Panc1 (cell line): ENCODE data around the gene TRIM8. TPM values are rescaled to one million over a fixed set of nuclear protein-coding genes. Genes with fewer than 3 reads are reported as not detected.

Experiments used
- ATAC-seq: fragments of 200-7000 bp; cut with Tn5 transposase; 2 replicates; pipeline ENCODE4 v1.9.1; 2020; ENCODE audit warnings: mild to moderate bottlenecking, moderate library complexity
- BruUV-seq: library from RNA; stranded (reverse); fragments of 400-500 nt; replicated peaks from 2 replicates; lab custom pipeline; 2021; lab: Mats Ljungman, UMichigan
- CTCF ChIA-PET: fragments of 300-600 bp; sonication (Branson Sonifier 250); formaldehyde crosslinking; loops from one replicate; lab custom pipeline; 2022; ENCODE audit warnings: antibody characterized with exemption; lab: Charles Lee
- POLR2A ChIA-PET: fragments of 300-600 bp; sonication (Branson Sonifier 250); formaldehyde crosslinking; loops from one replicate; lab custom pipeline; 2022; ENCODE audit warnings: antibody characterized with exemption; lab: Charles Lee
- DNase-seq: peaks from one replicate; pipeline ENCODE4 v3.0.0-alpha.2; 2010; ENCODE audit warnings: low read depth, low spot score
- H3K27ac ChIP-seq: 2 replicates; pipeline ENCODE4 v1.5.1; 2011; ENCODE audit warnings: mild to moderate bottlenecking, low read length, inconsistent platforms
- H3K27me3 ChIP-seq: fragments of 200-500 bp; sonication (Bioruptor generic); 2 replicates; pipeline ENCODE4 v1.6.0; 2014; ENCODE audit warnings: low read length, inconsistent platforms; ENCODE audit not compliant: control insufficient read depth, insufficient read depth
- H3K36me3 ChIP-seq: fragments of 200-500 bp; sonication (Bioruptor generic); 2 replicates; pipeline ENCODE4 v1.5.1; 2014; ENCODE audit warnings: inconsistent platforms, mild to moderate bottlenecking, low read length, moderate library complexity; ENCODE audit not compliant: control insufficient read depth, insufficient read depth
- H3K4me1 ChIP-seq: 2 replicates; pipeline ENCODE4 v1.5.1; 2011; ENCODE audit warnings: inconsistent platforms, mild to moderate bottlenecking, low read length, moderate library complexity; ENCODE audit not compliant: control insufficient read depth, insufficient read depth
- H3K4me3 ChIP-seq, 2 experiments: 2 replicates each; pipeline ENCODE4 v1.5.1; 2011 to 2012; ENCODE audit warnings: low read depth in 2 of 2, low read length in 2 of 2, mild to moderate bottlenecking in 2 of 2, inconsistent platforms in 1 of 2, moderate library complexity in 1 of 2
- H3K9me3 ChIP-seq: fragments of 200-500 bp; sonication (Bioruptor generic); 2 replicates; pipeline ENCODE4 v1.5.1; 2014; ENCODE audit warnings: low read depth, mild to moderate bottlenecking, inconsistent platforms, low read length, moderate library complexity; ENCODE audit not compliant: control insufficient read depth, insufficient read depth
- CTCF ChIP-seq: fragments of 450-650 bp; IDR thresholded peaks from 2 replicates; pipeline ENCODE4 v1.5.1; 2017; ENCODE audit warnings: mild to moderate bottlenecking
- POLR2AphosphoS5 ChIP-seq: IDR thresholded peaks from 2 replicates; pipeline ENCODE4 v1.6.1; 2012; ENCODE audit warnings: mild to moderate bottlenecking, low read depth, low read length, moderate library complexity
- REST ChIP-seq, 2 experiments: IDR thresholded peaks; 2 replicates each; pipeline ENCODE4 v1.6.1; 2011 to 2012; ENCODE audit warnings: low read depth in 2 of 2, control low read depth in 1 of 2, low read length in 1 of 2, mild to moderate bottlenecking in 1 of 2, moderate library complexity in 1 of 2; ENCODE audit not compliant: insufficient read depth in 1 of 2
- SIN3A ChIP-seq: IDR thresholded peaks from 2 replicates; pipeline ENCODE4 v1.6.1; 2012; ENCODE audit warnings: low read depth, mild to moderate bottlenecking, low read length, moderate library complexity, borderline replicate concordance; ENCODE audit not compliant: insufficient read depth
- TCF7L2 ChIP-seq: IDR thresholded peaks from 2 replicates; pipeline ENCODE4 v1.6.1; 2011; ENCODE audit warnings: mild to moderate bottlenecking, low read depth, low read length, inconsistent platforms
- in situ Hi-C: cut with HindIII; loops from 2 replicates; pipeline ENCODE4 v1.10.0; 2016; ENCODE audit warnings: low sequenced_read_pairs, low pct_unique_long_range_greater_than_20kb
- intact Hi-C: fragments of 100-400 bp; cut with micrococcal nuclease; formaldehyde crosslinking; loops from one replicate; pipeline ENCODE4 v1.10.0; 2022; ENCODE audit not compliant: unreplicated experiment
- total RNA-seq: library from RNA; stranded (reverse); gene quantifications from one replicate; pipeline ENCODE4 v1.2.1, GENCODE V29; 2021; ENCODE audit not compliant: unreplicated experiment

The TRIM8 gene
- total RNA-seq, 1 experiment from 2014 or later = 54.4 TPM

- ATAC-seq (no peak), DNase-seq (no peak)
- Histone ChIP-seq H3K36me3 (no peaks in the 10 kb centered on the region), H3K4me3 (no peak overlapping the region), H3K27ac (no peak overlapping the region), H3K9me3 (no peaks in the 10 kb centered on the region), H3K27me3 (no peaks in the 10 kb centered on the region), H3K4me1 (peaks cover 10% of the 10 kb centered on the region)
- no TSS peak for BruUV-seq
- POLR2A ChIA-PET = no interaction called here
- in situ Hi-C loops (no loop called here), intact Hi-C loops (no loop called here)
- TF ChIP-seq SIN3A = no peak
- no peak for TF ChIP-seq REST (IDR thresholded peaks at IDR 0.05; ENCODE audit: insufficient read depth in 1 of 2, low read depth in 2 of 2, low read length in 1 of 2)
- TF ChIP-seq TCF7L2 = no peak
- TF ChIP-seq CTCF = no peak
- TF ChIP-seq POLR2AphosphoS5 = no peak
- CTCF ChIA-PET = no interaction called here
Measured at GRCh38 chr10:102601639-102602038, 42.6 kb upstream of the TRIM8 start.

- ATAC-seq = no peak
- no peak overlapping the region for H3K27ac ChIP-seq
- H3K4me3 ChIP-seq = no peak overlapping the region
- TF ChIP-seq POLR2AphosphoS5 (no peak), SIN3A (no peak), TCF7L2 (no peak), CTCF (no peak), REST (IDR thresholded peaks at IDR 0.05; ENCODE audit: insufficient read depth in 1 of 2, low read depth in 2 of 2, low read length in 1 of 2) (no peak)
- in situ Hi-C loops = no loop called here
- H3K36me3 ChIP-seq = no peaks in the 10 kb centered on the region
- intact Hi-C loops = no loop called here
- CTCF ChIA-PET = interaction anchor here (0.6 kb wide), 1 partner anchor 170 kb away, joined by 4 read pairs; the partner anchor contains the start of gene CUEDC2
- peaks cover 10% of the 10 kb centered on the region for H3K4me1 ChIP-seq
- no peak for DNase-seq
- POLR2A ChIA-PET = no interaction called here
- no TSS peak for BruUV-seq
- H3K9me3 ChIP-seq = no peaks in the 10 kb centered on the region
- H3K27me3 ChIP-seq = no peaks in the 10 kb centered on the region
Measured at GRCh38 chr10:102602272-102603045, 41.8 kb upstream of the TRIM8 start.
